A172 (cell line): ENCODE results near the gene ADGRA1. TPM values are rescaled to one million over a fixed set of nuclear protein-coding genes. Genes with fewer than 3 reads are reported as not detected.

Source experiments
- DNase-seq: peaks from one replicate; pipeline ENCODE4 v3.0.0-alpha.2; 2015; ENCODE audit warnings: low spot score
- total RNA-seq: library from RNA; depleted of rRNA; stranded (reverse); fragments of >200 nt; shearing (Covaris generic); gene quantifications from 2 replicates; pipeline ENCODE4 v1.2.3, GENCODE V29; 2014

Gene ADGRA1
- total RNA-seq, 1 experiment from 2014 or later: 0.43 TPM

DNA sequence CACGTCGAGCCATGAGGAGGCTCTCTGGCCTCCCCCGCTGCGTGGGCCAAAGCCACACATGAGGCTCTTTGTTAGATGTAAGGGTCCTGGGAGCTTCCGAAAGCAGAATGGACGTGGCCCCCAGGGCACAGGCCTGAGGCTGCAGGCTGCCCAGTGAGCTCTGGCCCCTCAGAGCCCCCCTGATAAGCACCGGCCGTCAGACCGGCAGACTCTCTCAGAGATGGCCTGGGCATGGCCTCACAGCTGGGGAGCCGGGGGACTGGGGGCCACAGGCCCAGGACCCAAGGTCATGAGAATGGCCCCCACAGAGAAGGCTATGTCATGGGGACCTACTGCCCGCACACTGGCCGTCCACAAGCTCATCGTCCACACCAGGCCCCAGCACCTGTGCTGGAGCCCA lies 31.7 kb upstream of the ADGRA1 start:
- no peak for DNase-seq

DNA sequence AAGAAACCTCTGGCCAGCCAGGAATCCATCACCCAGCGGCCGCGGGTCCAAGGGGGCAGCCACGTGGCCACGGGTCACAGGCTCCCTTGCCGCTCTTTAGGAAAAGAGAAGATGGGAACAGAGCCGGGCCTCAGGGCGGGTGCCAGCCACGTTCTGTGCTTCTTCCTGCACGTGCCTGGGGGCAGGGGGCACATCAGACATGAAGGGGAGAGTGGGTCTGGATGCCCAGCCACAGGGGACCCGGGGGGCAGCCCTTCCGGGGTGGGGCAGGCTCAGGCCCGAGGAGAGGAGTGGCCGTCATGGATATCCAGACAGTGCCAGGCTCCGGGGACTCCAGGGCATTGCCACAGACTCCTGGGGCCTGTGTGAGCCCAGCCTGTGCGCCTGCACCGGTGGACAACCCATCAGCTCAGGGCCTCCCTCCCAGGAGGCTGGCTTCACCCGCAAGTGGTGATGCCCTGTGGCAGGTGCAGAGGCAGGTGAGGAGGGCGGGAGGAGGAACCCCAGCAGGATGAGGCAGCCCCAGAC lies 31.0 kb upstream of the ADGRA1 start:
- no peak for DNase-seq

DNA sequence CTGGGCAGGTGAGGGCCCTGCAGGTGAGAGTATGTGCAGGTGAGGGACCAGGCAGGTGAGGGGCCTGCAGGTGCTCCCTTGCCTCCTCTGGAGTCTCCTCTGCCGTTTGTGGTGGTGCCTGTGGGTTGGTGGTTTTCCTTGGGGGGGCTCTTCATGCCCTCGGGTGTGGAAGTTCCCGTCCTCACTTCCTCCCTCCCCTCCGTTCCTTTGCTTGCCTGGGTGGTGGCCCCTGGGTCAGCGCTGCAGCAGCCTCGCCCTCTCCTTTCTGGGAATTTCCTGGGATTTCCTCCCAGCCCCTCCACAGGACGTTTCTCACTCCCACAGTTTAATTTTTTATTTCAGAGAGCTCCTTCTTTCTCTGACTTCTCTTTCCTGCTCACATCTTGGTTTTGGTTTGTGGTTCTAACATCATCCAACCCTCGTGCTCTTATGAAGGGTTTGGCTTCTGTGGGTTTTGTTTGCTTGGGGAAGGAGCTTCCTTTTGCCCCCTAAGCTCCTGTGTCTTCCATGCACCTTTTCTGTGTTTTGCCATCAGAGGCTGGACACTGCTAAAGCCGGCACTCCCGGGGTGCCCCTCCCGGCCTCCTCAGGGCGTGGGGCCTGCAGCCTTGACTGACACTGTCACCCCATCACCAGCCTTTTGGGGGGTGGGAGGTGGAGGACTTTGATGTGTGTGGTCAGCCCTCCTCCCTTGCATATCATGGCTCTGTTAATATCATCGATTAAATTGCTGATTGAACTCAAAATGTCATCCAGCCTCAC lies 29.2 kb upstream of the ADGRA1 start:
- no peak for DNase-seq

DNA sequence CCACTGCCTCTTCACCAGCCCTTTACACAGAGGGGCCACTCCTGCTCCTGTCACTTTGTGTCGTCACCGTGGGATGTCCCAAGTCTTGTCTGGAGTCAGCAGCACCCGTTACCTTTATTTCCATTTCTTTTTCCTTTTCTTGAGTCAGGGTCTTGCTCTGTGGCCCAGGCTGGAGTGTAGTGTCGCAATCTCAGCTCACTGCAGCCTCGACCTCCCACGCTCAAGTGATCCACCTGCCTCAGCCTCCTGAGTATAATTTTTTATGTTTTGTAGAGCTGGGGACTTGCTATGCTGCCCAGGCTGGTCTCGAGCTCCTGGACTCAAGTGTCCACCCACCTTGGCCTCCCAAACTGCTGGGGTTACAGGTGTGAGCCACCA lies 28.6 kb upstream of the ADGRA1 start:
- no peak for DNase-seq

DNA sequence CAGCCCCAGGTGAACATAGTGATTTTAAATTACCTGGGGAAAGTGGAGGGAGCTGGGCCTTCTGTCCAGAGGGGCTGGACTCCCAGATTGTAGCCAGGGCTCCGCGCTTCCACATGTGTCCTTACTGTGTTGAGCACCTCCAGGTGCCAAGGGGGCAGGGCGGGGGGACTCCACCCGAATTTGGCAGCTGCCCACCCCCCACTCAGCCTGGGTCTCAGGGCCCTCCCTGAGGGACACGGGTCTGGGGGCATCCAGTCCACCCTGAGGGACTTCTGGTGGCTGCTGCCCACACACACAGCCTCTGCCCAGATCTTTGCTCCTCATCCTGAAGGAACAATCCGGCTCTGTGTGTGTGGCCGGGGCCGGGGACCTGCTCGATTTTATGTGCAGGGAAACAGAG lies 28.2 kb upstream of the ADGRA1 start:
- DNase-seq: no peak

DNA sequence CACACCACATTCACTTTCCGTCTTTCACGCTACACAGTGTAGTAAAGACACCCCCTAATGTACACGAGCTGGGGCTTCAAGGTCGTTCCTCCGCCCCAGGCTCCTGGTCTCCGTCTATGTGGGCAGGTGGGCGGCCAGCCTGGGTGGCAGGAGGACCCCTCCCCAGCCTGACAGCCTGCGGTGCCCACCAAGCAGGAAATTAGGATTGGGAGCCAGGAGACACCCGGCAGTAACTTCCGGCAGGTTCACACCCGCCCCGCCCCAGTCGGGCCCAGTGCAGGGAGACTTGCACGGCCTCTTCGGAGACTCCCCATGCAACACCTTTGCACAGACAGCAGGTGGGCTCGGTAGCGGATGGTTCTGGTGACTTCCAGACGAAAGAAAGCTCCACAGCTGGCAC lies 27.7 kb upstream of the ADGRA1 start:
- DNase-seq: no peak

DNA sequence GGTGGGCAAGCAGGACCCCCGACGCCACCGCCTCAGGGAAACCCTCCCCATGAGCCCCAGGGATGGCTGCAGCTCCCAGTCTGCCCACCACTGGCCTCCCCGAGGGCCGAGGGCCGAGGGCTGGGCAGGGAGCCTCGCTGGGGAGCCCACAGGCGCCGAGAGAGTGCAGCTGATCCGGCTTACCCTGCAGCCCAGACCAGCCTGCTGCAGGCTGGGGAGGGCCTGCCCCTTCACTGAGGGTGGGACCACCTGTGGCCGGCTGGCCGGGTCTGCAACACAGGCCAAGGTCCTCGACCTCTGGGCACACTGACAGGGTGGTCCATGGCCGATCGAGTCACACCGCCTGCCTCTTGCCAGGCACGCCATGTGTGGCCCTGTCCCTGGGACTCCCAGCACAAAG lies 27.3 kb upstream of the ADGRA1 start:
- DNase-seq: no peak

DNA sequence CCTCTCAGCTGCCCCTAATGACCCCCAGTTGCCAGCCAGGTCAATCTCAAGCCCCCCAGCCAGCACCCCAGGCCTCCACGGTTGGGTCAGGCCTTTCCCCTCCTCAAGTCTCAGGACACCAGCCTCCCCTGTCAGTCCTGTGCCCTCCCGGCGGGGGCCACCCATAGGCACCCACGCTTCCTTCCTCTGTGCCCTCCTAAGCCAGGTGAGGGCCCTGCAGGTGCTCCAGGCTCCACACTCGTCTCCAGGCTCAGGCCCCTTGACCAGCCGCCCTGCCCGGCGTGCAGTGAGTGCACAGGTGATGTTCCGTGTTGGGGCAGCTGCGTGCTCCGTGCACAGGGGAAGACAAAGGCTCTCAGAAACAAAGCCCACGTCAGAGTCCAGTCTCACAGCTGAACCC lies 26.8 kb upstream of the ADGRA1 start:
- no peak for DNase-seq

DNA sequence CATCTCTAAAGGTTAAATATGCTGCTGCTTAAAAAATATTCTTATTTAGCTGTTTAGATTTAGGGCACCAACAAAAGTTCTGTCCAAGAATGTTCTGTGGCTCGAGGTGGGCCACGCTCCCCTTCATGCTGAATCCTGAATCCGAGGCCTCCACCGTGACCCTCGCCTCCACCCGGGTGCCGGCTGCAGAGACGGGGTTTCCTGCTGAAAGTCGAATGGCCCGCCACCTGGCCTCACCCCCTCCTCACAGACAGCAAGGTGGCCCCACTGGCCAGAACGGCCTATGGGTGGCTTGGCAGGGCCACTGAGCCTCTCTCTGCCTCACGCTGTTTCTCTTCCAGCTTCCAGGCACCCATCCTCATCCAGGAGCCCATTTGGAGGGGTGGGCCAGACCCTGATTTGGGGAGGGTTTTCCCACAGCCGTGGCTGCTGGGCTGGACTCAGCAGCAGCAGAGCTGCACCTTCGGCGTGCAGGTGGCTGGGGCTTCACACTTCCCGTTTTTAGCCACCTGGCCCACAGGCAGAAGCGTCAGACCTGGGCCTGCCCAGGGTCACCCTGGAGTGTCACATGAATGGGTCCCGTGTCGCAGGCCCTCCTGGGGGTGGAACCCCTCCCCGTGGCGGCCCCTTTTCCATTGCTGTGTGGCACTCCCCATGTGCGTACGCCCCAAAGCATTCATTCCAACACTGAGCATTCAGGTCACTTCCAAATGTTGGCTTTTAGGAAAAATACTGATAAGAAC lies 26.3 kb upstream of the ADGRA1 start:
- DNase-seq: no peak

DNA sequence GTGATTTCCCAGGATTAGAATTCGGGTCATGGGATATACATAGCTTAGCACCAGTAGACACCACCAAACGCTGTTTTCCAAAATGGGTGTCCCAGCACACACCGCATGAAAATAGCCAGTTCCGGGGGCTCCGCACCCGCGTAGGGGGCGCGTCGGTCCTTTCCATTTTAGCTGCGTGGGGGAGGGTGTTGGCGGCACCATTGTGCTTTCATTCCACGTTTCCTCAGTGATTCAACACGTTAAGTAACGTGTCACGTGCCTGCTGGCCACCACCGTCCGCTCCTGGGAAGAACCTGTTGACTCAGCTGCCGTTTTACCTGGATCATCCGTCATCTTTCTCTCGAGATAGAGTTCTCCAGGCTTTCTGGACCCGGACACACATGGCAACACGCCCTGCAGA lies 25.6 kb upstream of the ADGRA1 start:
- DNase-seq: no peak

DNA sequence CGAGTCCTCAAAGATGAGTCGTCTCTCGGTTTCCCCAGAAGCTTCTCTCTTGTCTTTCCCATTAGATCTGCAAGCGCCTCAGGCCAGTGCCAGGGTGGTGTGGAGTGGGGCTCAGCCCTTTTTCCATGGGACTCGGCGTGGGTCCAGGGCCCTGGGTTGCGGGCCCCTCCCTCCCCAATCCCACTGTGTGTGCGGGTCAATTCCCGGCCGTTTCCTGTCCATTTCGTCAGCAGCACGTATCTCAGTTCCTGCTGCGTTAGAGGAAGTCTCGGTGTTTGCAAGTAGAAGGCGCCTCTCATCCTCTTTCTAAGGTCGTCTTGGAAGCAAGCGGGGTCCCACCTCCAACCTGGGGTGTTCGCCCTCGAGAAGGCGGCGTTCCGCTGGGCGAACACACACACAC lies 25.1 kb upstream of the ADGRA1 start:
- DNase-seq: no peak

DNA sequence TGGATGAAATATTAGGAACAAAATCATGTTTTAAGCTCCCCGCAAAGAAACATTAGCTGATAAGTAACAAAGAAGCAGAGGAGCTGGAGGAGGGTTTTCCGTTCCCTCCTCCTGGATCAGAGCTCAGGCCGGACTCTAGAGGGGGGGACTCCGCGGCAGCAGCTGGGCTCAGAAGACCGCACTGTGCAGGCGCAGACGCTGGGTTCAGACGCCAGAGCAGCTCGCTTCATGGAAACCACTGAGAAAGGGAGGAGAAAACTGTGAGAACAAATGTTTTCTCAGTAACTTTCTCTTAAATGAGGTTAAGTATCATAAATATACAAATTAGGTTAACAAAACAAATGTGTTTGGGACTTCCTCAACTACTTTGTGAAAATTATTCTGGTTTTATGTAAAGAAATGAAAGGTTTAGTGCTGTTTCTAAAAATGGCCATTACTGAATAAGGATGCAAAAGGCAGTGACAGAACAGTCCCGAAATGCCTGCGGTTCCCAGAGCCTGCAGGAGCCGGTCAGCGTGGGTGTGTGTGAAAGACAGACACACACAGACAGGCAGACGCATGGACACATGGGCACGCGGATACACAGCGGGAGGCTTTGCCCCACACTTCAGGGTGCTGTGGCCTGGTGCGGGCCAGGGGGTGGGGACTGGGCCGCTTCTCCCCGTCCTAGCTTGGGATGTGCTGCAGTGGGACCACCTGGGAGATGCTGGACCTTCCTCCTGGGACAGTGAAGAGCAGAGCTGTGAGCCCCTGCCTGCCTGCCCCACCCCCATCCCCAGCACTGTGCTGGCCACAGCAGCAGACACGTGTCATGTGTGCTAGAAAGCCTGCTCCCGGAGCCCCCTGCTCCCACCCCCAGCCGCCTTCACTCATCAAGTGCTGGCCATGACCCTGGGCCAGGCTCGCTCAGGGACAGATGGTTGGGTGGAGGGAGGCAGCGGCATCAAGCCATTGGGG lies 20.3 kb upstream of the ADGRA1 start:
- DNase-seq: no peak

DNA sequence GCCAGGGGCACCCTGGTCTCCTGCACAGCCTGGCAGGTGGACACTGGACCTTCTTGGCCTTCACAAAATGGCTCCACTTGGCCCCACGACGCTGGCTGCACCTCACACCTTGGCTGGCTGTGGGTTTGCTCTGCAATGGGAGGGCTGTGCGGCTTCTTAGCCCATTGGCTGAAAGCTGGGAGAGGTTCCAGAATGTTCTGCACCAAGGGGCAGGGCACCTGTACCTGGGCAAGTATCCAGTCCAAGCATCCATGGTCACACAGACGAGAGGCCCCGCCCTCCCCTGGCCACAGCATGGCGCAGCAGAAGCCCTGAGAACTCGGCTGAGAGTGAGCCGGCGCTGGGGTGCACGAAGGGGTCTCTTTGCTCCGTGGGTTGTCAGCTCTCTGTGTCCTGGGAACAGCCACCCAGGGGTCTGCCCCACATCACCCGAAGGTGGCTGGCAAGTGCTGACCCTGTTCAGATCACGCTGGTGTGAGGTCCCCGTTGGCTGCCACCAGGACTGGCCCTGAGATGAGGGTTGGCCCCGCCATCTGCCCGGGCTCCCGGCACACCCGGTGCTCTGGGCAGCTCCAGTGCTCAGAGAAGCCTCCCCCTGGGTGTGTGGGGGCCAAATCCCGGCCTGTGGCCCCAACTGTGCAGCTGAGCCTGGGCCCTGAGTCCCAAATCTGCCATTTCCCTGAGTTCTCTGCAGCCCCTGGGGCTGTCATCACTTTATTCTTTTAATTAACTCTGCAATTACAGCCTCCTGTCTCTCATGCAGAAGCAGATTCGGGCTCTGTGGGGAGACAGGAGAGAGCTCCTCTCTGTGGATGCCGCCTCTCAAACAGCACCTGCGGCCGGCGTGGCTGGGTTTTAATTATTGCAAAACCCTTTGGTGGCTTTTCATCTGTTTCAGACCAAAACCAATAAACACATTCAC lies 19.4 kb upstream of the ADGRA1 start:
- no peak for DNase-seq

DNA sequence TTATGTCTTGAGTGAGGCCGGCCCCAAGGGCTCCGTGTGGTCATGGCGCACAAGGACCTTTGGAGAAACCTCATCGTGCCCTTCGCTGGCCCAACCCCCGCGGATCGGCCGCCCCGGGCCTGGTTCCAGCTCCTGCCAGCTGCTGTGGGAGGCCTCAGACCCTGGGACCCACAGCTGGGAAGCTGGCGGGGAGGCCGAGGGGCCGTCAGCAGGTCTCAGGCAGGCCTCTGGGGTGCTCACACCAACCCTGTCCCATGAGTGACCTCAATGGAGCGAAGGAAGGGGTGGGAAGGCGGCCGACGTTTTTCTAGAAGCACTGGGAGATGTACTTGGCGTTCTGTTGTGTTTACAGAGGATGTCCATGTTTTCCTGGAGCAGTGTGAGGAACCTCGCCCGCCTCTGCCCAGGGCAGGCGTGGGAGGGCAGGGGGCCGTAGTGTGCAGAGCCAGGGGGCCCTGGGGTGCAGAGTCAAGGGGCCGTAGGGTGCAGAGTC lies 18.6 kb upstream of the ADGRA1 start:
- no peak for DNase-seq

DNA sequence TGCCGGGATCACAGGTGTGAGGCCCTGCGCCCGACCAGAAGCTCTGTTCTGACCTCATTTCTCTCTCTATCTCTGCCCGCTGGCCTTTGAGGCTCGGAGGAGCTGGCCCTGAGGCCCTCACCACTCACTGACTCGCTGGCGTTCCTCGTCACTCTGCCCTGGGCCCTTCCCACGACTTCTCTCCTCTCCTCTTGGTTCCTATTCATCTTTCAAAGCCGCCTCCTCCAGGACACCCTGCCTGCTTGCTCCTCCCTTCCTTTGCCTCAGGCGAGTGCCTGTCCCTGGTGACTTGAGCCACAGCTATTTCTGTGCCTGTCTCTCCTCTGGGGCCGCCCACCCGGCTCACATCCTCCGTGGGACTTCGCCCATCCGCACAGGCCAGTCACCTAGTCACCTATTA lies 17.3 kb upstream of the ADGRA1 start:
- no peak for DNase-seq

DNA sequence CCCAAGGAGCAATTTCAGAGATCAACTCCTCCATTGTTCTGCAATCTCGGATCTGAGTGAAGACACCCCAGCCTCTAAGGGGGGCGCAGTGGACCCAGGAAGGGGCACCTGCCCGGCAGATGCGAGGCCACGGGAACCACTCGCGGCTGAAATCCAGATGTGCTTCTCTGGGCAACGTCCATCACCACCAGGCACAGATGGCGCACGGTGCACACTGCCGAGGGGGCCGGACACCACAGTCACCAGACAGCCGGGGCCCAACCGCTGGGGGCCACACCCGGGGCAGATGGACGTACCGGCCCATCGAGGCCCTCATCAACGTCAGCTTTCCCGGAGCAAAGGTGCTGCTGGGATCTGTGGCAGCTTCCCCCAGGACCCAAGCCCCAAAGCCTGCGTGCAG lies 16.9 kb upstream of the ADGRA1 start:
- DNase-seq: no peak

DNA sequence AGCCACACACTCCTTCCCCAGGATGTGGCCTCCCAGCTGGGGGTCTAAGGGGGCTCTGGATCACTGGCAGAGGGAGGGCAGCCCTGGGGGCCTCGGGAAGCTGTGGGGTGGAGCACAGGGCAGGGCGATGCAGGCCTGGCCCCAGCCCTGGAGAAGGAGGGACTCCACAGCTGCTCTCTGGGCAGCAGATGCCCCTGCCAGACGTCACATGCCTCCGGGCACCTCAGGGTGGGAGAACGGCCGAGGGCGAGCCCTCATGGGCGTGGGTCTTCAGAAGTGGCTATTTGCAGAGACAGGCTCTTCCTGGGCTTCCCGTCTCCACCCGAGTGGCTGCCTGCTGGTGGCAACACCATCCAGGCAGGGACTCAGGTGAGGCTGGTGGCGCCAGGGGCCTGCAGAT lies 16.0 kb upstream of the ADGRA1 start:
- no peak for DNase-seq

DNA sequence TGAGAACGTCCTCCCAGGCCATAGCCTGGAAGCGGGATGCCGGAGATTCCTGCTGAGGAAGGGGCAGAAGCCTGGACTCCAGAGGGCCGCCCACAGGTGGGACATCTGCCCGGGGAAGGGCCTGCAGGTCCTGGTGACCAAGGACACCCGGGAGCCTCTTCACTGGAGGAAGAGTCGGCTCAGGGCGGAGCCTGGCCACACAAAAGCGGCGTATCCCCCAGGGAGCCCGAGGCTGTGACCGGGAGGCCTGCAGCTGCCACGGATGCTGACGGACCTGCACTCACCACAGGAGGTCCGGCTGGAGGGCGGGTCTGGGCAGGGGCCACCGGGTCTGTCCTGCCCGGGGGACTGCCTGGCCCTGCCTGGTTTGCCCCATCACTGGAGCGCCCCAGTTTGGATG lies 15.5 kb upstream of the ADGRA1 start:
- DNase-seq: no peak

DNA sequence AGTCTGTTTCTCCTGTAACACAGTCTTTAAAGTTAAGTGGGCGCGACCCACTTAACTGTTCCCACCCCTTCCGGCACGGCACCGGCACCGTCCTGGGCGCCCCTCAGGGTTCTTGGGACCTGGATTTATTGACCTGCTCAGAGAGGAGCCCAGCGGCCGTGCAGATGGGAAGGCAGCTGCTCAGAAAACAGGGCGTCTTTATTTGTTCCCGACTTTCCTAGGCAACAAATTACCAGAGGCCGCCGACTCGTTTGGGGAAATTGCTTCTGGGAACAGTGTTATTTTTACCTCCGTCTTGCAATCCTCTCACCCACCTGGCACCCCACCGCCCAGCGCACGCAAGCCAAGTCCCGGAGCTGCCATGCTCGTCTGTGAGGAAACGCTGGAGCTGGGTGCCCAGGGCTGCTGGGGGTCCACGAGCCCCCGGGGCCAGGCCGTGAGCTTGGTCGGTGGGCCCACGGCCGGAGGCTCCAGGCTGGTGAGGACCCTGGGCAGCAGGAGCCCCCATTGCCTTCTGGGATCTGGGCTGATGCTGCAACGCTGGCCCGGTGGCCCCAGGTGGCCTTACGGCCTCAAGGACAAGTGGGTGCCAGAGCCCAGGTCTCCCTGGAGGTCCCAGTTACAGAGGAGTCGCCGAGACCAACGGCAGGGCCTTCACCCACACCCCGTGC lies 14.9 kb upstream of the ADGRA1 start:
- DNase-seq: no peak
